NCI-H82 treated with DMSO at 0.1 percent for 48 hours (cell line): ENCODE measurements around the gene UNC45A.

ENCODE experiments used
- DNase-seq: peaks from one replicate; lab custom pipeline; 2025; ENCODE audit not compliant: unreplicated experiment; lab: John Stamatoyannopoulos, UW

Gene UNC45A

GRCh38 chr15:90942354-90943120, 7.5 kb downstream of the UNC45A start:
- DNase-seq: no peak

DNA sequence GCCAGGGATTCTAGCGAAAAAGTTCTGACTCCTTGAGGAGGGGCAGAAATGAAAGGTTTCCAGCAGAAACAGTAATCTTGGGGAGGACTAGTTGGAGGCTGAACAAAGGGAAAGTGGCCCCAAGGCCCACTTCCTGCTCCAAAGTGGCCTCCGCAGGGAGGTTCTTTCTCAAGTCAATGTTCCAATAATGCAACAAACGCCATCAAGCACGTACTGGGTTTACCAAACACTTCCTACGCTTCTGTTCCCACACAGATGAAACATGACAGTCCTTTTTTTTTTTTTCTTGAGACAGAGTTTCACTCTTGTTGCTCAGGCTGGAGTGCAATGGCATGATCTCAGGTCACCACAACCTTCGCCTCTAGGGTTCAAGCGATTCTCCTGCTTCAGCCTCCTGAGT, 10.0 kb downstream of the UNC45A start:
- no peak for DNase-seq

DNA sequence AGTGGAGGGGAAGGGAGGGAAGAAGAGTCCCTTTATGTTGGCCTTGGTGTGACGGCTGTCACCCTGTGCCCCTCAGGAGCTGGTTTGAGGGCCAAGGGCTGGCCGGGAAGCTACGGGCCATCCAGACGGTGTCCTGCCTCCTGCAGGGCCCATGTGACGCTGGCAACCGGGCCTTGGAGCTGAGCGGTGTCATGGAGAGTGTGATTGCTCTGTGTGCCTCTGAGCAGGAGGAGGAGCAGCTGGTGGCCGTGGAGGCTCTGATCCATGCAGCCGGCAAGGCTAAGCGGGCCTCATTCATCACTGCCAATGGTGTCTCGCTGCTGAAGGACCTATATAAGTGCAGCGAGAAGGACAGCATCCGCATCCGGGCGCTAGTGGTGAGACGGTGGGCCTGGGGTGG, 11.5 kb downstream of the UNC45A start:
- DNase-seq: no peak

DNA sequence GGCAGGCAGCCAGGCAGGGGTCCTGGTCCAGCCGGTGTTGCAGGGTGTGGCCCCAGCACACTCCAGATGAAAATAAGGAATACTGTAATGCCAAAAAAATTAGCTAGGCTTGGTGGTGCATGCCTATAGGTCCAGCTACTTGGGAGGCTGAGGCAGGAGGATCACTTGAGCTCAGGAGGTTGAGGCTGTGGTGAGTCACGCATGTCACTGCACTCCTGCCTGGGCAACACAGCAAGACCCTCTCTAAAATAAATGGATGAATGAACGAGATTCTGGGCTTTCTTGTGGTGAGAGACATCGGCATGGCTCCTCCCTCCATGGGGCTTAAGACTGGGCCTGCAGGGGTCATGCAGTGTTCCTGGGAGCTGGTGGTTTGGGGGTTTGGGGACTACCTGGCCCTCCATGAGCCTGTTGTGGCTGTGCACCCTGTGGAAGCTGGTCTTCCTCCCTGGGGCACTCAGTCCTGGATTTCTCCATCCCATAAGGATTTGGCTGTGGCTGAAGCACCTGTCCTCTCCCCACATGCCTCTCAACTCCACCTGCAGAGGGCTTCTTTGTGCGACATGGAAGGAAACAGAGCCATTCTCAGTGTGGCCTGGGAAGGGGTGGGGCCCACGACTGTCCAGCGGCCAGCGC, 12.0 kb downstream of the UNC45A start:
- no peak for DNase-seq

DNA sequence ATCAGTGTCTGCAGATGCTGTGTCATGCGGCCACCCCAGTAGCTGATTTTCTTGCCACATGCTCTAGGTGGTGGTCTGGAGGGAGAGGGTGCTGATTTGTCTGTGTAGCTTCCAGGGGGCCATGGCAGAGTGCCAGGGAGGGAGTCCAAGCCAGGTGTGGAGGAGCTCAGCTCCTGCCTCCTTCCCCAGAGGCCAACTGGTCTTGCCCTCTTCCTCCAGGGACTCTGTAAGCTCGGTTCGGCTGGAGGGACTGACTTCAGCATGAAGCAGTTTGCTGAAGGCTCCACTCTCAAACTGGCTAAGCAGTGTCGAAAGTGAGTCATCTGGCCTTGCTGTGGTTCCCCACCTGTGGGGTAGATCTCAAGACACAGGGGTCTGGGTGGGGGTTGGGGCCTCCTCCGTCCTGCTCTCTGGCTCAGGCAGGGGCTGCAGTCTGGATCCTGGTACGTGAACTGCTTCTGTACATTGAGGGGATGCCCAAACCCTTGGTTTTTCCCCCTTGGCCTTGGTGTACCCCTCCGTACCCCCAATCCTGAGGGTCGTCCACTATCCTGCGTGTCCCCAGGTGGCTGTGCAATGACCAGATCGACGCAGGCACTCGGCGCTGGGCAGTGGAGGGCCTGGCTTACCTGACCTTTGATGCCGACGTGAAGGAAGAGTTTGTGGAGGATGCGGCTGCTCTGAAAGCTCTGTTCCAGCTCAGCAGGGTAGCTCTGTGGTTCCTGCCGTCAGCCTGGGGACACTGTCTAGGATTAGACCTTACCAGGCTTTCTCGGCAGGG, 12.7 kb downstream of the UNC45A start:
- DNase-seq: no peak

GRCh38 chr15:90948506-90948905, 13.4 kb downstream of the UNC45A start:
- no peak for DNase-seq

DNA sequence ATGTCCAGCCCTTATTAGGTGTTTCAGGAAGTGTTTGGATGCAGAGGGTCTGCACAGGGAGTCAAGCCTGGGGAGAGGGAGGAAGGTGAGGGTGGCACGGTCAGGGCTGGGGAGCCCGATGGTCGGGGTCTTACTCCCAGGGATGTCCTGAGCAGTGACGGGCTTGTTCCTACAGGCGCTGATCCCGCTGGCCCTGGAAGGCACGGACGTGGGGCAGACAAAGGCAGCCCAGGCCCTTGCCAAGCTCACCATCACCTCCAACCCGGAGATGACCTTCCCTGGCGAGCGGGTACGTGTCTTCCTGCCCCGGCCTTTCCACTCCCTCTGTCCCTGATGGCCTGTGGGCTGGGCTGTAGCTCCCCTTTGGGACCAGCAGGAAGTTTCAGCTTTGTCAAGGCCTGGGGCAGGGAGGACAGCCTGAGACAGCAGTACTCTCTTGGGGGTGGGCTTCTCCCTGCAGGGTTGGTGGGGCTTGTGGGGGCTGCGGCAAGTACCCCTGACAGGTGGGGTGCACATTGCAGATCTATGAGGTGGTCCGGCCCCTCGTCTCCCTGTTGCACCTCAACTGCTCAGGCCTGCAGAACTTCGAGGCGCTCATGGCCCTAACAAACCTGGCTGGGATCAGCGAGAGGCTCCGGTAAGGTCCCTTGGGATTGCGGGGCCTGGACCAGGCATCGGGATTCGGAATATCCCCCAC, 15.0 kb downstream of the UNC45A start:
- no peak for DNase-seq

- DNase-seq: no peak
Observed at GRCh38 chr15:90950676-90951075, 15.6 kb downstream of the UNC45A start.

DNA sequence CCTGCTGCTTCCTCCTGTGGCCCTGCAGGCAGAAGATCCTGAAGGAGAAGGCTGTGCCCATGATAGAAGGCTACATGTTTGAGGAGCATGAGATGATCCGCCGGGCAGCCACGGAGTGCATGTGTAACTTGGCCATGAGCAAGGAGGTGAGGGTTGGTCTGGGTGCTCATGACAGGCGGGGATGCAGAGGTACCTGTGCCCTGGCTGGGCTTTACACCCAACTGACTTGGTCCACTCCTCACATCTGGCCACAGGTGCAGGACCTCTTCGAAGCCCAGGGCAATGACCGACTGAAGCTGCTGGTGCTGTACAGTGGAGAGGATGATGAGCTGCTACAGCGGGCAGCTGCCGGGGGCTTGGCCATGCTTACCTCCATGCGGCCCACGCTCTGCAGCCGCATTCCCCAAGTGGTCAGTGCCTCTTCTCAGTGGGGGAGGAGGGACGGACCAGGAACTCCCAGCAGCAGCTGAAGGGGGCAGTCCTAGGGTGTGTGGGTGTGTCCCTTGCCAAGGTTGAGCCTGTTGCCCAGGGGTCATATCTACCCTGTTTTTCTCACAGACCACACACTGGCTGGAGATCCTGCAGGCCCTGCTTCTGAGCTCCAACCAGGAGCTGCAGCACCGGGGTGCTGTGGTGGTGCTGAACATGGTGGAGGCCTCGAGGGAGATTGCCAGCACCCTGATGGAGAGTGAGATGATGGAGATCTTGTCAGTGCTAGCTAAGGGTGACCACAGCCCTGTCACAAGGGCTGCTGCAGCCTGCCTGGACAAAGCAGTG, 18.0 kb downstream of the UNC45A start:
- DNase-seq: no peak

DNA sequence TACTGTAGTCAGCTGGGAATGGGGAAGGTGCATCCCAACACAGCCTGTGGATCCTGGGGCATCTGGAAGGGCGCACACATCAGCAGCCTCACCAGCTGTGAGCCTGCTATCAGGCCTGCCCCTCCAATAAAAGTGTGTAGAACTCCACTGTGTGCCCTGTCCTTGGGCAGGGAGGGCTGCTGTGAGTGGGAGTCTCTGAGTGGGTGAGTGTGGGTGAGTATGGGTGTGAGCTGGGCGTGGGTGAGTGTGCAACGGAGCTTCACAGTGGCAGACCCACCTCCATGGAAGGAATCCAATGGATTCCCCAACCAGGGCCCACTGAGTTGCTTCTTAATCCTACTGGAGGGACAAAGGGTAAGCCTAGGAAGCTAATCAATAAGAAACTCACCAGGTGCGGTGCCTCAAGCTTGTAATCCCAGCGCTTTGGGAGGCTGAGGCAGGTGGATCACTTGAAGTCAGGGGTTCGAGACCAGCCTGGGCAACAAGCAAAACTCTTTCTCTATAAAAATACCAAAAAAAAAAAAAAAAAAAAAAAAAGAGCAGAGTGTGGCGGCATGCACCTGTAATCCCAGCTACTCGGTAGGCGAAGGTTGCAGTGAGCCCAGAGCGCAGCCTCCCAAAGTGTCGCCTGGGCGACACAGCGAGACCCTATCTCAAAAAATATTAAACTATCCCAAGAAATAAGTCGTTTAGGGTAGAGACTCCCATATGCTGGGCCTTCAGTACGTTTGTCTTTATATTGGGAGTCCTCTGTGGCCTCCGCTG, 19.0 kb downstream of the UNC45A start:
- DNase-seq: no peak

GRCh38 chr15:90954712-90955623, 19.9 kb downstream of the UNC45A start, which contains the start of gene RCCD1:
Gene RCCD1 (plus strand): TSS chr15:90954884. CDS start chr15:90956735, 1,851 bp downstream.
- DNase-seq: peak; percentile 71

DNA sequence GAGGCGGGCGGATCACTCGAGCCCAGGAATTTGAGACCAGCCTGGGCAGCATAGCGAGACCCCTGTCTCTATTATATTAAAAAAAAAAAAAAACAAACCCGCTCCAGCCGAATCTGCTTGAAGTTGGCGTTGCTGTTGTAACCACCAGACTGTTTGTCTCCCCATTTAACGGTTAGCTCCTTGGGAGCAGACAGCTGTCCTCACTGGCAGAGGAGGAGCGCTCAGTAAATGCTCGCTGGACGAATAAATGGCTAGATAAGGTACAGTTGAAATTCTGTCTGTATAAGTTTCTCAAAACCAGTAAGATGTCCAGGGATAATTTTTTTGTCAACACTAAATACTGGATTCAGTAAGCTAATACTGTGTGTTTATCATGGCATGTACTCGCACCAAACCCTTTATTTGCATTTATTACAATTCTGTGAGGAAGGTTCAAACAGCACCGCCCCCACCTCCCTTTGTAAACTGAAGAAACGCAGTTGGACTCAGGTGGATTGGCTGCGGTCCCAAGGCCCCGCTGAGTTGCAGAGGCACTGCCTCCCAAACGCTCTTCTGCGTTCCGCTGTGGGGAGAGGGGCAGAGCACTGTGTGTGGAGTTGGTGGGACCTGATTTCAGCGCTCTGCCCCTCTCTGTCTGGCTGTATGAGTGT, 20.7 kb downstream of the UNC45A start:
- DNase-seq: no peak

GRCh38 chr15:90956274-90957030, 21.4 kb downstream of the UNC45A start:
- peak; percentile 6 for DNase-seq

GRCh38 chr15:90957031-90957790, 22.1 kb downstream of the UNC45A start:
- DNase-seq: no peak

DNA sequence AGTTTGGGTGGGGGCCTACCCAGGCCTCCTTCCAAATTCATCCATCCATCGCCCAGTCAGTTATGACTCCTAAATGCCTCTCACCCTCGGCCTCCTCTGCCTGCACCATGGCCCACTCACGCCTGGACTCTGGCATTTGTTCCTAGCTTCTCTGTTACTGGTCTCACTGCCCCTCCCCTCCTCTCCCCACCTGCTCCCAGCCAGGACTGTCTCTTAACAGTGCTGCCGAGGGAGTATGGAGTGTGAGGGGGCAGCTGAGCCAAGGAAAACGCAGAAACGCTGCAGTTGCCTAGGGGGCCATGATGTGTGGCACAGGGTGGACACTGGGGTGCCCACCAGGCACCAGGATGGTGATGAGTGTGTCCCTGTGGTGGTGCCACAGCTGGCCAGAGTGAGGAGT, 22.7 kb downstream of the UNC45A start:
- no peak for DNase-seq

DNA sequence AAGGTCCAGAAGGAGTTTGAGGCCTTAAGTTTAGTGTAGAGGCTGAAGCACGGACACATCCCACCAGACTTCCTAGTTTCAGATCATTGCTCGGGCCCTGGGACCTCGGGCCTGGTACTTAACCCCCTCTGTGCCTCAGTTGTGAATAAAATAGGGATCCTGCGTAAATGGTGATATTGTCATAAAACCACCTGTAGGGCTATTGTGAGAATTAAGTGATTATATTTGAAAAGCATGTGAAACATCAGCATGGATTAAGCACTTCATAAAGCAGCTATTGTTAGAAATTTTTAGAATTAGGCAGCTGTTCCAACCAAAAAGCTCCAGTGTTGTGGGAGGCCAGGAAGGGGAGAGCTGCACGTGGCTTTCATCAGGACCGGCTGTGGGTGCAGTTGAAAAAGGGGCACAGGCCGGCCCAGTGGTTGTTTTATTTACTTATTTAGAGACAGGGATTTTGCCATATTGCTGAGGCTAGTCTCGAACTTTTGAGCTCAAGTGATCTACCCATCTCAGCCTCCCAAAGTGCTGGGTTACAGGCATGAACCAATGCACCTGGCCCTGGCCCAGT, 24.0 kb downstream of the UNC45A start:
- DNase-seq: no peak
